Cardiac muscle cell (in vitro differentiated cells and primary cell): ENCODE measurements around the gene ENPP5. TPM values are rescaled to one million over a fixed set of nuclear protein-coding genes. Genes with fewer than 3 reads are reported as not detected.

Experiments
- DNase-seq, 2 donors: peaks; one replicate each; pipeline versions ENCODE4 v3.0.0 to v3.0.0-alpha.2; 2010 to 2017; ENCODE audit warnings: low read depth in 1 of 2, low spot score in 1 of 2
- H3K27ac ChIP-seq: fragments of 200-600 bp; sonication (generic); 2 replicates; pipeline ENCODE4 v1.5.1; 2016
- H3K27me3 ChIP-seq: fragments of 200-600 bp; sonication (generic); 2 replicates; pipeline ENCODE4 v1.6.0; 2016; ENCODE audit warnings: control low read depth
- H3K36me3 ChIP-seq: fragments of 200-600 bp; sonication (generic); 2 replicates; pipeline ENCODE4 v1.5.1; 2016; ENCODE audit warnings: control low read depth
- H3K4me1 ChIP-seq: fragments of 200-600 bp; sonication (generic); 2 replicates; pipeline ENCODE4 v1.8.1; 2017; ENCODE audit warnings: low read depth, mild to moderate bottlenecking, mixed run types
- H3K4me3 ChIP-seq: fragments of 200-600 bp; sonication (generic); 2 replicates; pipeline ENCODE4 v1.5.1; 2016; ENCODE audit warnings: mild to moderate bottlenecking
- H3K9me3 ChIP-seq: fragments of 200-600 bp; sonication (generic); 2 replicates; pipeline ENCODE4 v1.5.1; 2017; ENCODE audit warnings: low read depth, mild to moderate bottlenecking, control low read depth
- CTCF ChIP-seq: IDR thresholded peaks from 2 replicates; pipeline ENCODE4 v1.5.1; 2012; ENCODE audit warnings: low read depth, mild to moderate bottlenecking, low read length
- polyA plus RNA-seq: library from polyadenylated mRNA; unstranded; fragments of >200 nt; fragmentation: Nextera tagmentation; extraction: Ambion mirVana; gene quantifications from 2 replicates; pipeline ENCODE4 v1.2.1, GENCODE V29; 2016
- total RNA-seq: library from RNA; depleted of rRNA; stranded (reverse); fragments of >200 nt; gene quantifications from 2 replicates; pipeline ENCODE4 v1.2.3, GENCODE V29; 2016

Gene ENPP5
- total and polyA plus RNA-seq, 2 experiments from 2014 or later: 3.7 to 5.4 TPM

GRCh38 chr6:46204880-46205650 is 34.3 kb upstream of the ENPP5 start:
- H3K27me3 ChIP-seq: no peaks in the 10 kb centered on the region
- no peak for TF ChIP-seq CTCF
- no peaks in the 10 kb centered on the region for H3K36me3 ChIP-seq
- H3K4me3 ChIP-seq: no peak overlapping the region
- no peak overlapping the region for H3K27ac ChIP-seq
- no peak for DNase-seq
- no peaks in the 10 kb centered on the region for H3K4me1 ChIP-seq
- no peaks in the 10 kb centered on the region for H3K9me3 ChIP-seq

GRCh38 chr6:46203391-46204177 is 32.8 kb upstream of the ENPP5 start:
- Histone ChIP-seq H3K4me1 (no peaks in the 10 kb centered on the region), H3K9me3 (no peaks in the 10 kb centered on the region), H3K27ac (no peak overlapping the region), H3K4me3 (no peak overlapping the region), H3K27me3 (no peaks in the 10 kb centered on the region), H3K36me3 (no peaks in the 10 kb centered on the region)
- peak in 1 of 2 donors; percentile 54 for DNase-seq
- TF ChIP-seq CTCF: no peak

- Histone ChIP-seq H3K4me3 (no peak overlapping the region), H3K27me3 (no peaks in the 10 kb centered on the region), H3K36me3 (no peaks in the 10 kb centered on the region), H3K4me1 (no peaks in the 10 kb centered on the region), H3K9me3 (no peaks in the 10 kb centered on the region), H3K27ac (no peak overlapping the region)
- TF ChIP-seq CTCF: no peak
- no peak for DNase-seq
These were observed 30.9 kb upstream of the ENPP5 start for GRCh38 chr6:46201702-46202101.

GRCh38 chr6:46199387-46199786 is 28.6 kb upstream of the ENPP5 start:
- no peaks in the 10 kb centered on the region for H3K9me3 ChIP-seq
- H3K27ac ChIP-seq: no peak overlapping the region
- peak in 1 of 2 donors; percentile 90 for DNase-seq
- no peaks in the 10 kb centered on the region for H3K4me1 ChIP-seq
- H3K4me3 ChIP-seq: no peak overlapping the region
- TF ChIP-seq CTCF: no peak
- no peaks in the 10 kb centered on the region for H3K36me3 ChIP-seq
- H3K27me3 ChIP-seq: no peaks in the 10 kb centered on the region

- peaks cover 16% of the 10 kb centered on the region for H3K4me1 ChIP-seq
- TF ChIP-seq CTCF: no peak
- H3K9me3 ChIP-seq: no peaks in the 10 kb centered on the region
- H3K27me3 ChIP-seq: no peaks in the 10 kb centered on the region
- no peak overlapping the region for H3K27ac ChIP-seq
- no peaks in the 10 kb centered on the region for H3K36me3 ChIP-seq
- no peak overlapping the region for H3K4me3 ChIP-seq
- DNase-seq: peak in 1 of 2 donors; percentile 66
These were observed 21.2 kb upstream of the ENPP5 start for GRCh38 chr6:46191961-46192360.
